GM21619 (cell line): ENCODE measurements around the gene SLC12A1.
"Not testable (repeated sequence)": the region's sequence is repeated elsewhere in the genome, so short reads cannot be mapped to it uniquely, and the experiment has no call there.

Experiments used
- ATAC-seq: cut with Tn5 transposase; IDR thresholded peaks from one replicate; pipeline ENCODE4 v1.9.1; 2021; ENCODE audit not compliant: unreplicated experiment

Gene SLC12A1

DNA sequence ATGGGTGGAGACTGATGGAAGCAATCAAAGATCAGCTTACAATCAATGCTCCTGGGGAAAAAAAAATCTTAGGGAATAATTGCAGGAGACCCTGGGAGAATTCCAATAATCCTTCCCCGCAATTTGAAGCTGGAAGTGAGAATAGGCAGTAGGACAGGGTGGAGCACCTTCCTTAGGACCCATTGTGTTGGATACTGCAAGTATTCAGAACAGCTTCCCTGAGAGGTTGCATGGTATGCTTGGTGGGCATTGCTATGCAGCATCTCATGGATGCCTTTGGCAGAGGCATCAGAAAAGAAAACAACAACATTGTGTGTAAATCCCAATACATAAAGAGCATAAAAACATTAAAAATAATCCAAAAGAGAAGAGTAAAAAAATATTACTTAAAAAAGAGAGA is 100.5 kb downstream of the SLC12A1 start:
- no peak for ATAC-seq

DNA sequence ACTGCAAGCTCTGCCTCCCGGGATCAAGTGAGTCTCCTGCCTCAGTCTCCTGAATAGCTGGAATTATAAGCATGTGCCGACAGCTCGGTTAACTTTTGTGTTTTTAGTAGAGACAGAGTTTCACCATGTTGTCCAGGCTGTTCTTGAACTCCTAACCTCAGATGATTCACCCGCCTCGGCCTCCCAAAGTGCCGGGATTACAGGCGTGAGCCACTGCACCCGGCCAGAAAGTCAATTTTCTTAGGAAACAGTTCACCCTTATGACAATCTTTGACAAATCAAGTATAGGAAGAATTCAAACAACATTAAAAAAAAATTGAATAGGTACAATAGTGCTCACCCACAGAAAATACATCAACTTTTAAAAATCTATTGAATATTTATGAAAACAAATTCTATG is 101.5 kb downstream of the SLC12A1 start:
- ATAC-seq, result no peak

DNA sequence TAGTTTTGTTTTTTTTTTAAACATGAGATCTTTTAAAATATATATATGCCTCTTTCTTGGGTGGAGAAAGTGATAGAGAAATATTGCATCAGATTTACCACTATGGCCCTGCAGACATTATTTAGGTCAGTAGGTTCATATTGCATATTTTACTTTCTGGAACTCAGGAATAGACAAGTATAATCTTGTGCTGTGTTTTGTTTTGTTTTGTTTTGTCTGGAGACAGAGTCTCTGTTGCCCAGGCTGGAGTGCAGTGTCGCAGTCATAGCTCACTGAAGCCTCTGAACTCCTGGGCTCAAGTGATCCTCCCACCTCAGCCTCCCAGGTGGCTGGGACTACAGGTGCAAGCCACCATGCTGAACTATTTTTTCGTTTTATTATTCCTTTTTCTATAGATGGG is 103.6 kb downstream of the SLC12A1 start:
- ATAC-seq, result no peak

GRCh38 chr15:48313216-48313615 is 107.1 kb downstream of the SLC12A1 start:
- ATAC-seq, result no peak

DNA sequence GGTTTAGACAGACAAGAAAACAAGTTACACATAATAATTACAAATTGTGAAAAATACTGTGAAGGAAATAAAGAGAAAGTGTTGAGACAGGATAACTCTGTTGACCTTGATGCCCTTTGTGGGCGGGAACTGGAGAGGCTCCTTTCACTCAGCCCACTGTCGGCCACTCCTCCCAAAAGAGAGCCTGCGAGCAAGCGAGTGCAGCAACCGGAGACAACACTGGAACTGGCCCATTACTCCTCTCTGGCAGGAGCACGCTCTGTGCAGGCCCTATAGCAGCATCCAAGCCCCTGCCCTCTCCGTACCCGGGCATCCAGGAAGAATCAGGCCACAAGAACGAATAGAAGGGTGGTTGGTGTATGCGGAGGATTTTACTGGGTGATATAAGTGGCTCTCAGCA is 108.9 kb downstream of the SLC12A1 start:
- ATAC-seq, result no peak

DNA sequence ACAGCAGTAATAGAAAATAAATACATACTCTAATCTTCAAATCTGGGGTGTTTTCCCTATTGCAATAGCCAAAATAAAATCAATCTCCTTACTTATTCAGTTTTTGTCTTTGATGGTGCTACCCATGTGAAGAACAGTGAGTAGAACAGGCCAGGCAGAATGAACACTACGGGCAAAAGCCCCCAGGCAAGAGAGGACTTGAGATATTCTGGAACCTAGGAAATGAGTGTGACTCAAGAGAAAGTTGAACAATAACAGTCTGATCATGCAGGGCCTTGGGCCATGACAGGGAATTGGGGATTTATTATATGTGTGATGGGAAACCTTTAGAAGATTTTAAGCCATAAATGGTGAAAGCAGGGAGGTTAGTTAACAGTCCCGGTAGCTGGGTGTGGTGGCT is 111.1 kb downstream of the SLC12A1 start:
- ATAC-seq, result no peak

- no peak for ATAC-seq
These were observed 112.0 kb downstream of the SLC12A1 start for GRCh38 chr15:48318131-48318530.

GRCh38 chr15:48323294-48323693 is 117.2 kb downstream of the SLC12A1 start:
- no peak for ATAC-seq

GRCh38 chr15:48324949-48325348 is 118.8 kb downstream of the SLC12A1 start:
- ATAC-seq, result no peak

- ATAC-seq, result no peak
These were observed 119.3 kb downstream of the SLC12A1 start for GRCh38 chr15:48325400-48325799.

GRCh38 chr15:48326180-48326579 is 120.1 kb downstream of the SLC12A1 start:
- not testable (repeated sequence) for ATAC-seq

DNA sequence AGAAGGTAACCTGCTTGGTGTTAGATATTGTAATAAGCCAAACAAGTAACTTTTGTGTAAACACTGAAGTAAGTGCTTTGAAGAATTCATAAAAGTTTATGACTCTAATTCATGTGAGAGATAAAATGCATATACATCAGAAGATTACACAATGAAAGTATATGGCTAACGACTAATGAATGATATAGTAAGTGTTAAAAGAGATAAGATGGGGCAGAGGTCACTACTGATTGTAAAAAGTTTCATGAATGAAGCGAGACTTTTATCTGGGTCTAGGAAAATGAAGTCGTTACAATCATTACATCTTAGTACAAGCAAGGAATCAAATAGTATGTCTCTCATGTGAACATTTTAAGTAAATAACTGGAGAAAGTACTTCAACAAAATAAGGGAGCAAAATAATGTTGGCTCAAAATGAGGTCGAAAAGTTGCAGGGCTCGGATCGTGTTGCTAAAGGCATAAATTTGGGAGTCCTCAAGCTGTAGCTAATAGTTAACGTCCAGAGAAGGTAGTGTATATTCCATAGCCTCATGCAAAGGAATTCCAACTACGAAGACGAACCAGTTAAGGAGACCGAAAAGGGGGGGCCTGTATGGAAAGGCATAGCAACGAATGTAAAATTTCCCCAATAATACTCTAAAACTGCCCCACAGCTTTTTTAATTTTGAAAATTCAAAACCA is 124.1 kb downstream of the SLC12A1 start:
- ATAC-seq, result no peak

DNA sequence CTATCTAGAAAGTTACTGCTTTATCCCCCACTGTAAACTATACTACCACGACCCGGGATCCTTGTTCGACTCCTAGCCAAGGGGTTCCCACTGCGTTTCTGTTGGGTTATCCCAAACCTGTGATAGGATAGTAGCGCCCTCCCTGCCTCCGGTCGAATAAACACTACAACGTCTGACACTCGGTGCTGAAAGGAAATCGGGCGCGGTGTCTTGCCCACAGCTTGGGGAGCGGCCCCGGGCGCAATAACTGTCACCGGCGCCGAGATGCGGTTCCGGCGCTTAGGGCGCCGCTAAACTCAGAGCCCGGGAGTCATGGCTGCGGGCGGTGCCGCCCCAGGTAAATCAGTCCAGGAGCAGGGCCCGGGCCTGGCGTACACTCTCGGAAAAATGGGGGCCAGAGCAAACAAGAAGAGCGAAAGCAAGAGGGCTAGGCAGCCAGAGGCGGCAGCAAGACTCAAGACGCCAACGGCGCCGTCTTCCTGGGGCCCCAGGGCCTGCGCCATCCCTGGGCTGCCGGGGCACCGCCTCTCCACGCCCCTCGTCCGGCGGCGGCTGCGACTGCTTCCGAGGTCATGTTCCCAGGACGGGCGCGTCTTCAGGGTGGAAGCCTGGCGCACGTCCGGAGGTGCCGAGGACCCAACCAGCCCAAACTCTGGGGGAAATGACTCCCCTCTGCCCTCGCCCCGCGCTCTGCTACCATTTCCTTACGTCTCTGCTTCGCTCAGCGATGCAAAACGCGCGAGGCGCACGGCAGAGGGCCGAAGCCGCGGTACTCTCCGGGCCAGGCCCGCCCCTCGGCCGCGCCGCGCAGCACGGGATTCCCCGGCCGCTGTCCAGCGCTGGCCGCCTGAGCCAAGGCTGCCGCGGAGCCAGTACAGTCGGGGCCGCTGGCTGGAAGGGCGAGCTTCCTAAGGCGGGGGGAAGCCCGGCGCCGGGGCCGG is 125.0 kb downstream of the SLC12A1 start, which contains the start of gene DUT:
Gene DUT (plus strand): TSS at position 575 of the 941 bp plus-strand sequence. CDS start 87 bp downstream, at position 662.
- peak; percentile 81 for ATAC-seq

DNA sequence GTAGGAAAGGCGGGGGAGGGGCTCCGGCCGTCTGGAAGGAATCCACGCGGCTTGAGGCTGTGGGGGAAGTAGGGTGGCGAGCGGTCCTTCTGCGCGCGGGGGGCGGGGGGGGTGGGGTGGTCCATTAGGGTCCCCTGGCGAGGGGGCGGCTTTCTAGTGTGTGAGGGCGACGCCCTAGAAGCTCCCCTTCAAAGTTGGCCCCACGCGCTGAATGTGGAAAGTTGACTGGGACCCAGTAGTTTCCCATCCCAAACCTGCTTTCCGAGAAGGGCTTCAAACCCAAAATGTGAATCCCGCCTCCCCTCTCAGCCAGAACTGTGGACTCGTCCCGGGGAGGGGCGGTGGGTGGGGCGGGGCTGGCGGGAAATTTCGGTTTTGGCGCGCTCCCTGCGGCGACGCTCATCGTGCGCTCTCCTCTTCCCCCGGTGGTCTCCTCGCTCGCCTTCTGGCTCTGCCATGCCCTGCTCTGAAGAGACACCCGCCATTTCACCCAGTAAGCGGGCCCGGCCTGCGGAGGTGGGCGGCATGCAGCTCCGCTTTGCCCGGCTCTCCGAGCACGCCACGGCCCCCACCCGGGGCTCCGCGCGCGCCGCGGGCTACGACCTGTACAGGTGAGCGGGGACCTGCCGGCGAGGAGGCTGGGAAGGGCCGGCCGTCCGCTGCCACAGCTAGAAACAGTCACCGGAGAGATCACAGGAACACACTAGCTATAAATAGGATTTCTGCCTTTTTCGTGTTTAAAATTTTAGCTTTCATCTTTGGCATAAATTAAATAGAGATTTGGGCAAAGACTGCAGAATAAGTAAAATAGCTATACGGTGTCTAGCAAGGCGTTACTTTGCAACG is 125.9 kb downstream of the SLC12A1 start:
- peak; percentile 47 for ATAC-seq

DNA sequence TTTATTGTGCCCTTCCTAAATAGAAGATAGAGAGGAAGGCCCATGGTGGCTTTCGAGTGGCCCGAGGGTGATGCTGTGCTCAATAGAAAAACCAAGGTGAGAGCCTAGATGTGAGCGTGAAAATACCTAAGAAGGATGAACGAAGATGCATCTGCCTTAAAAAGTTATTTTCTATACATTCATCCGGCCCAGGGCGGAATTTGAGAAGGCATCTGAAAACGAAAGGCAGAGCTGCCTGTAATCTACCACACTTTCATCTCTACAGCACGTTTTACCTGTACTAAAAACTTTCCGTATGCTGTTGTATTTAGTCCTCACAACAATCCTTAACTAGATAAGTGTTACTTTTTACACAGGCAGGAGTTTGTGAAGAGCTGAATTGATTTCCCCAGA is 126.5 kb downstream of the SLC12A1 start:
- no peak for ATAC-seq

DNA sequence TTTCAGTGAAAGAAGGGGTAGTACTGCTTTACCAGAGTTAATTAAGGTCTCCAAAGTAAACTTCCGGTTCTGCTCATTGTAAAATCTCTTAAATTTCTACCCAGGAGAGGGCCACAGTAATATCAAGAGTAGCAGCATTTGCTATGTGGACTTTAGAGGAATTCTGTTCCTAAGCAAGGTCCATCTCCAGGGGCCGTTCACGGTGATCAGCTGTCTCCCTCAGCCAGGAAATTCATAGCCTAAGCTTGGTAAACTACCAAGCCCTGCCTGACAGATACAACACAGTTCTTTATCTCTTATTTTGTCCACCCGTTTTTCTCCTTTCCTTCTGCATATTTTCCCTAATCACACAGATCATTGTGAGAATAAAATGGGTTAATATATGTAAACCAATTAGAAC is 127.4 kb downstream of the SLC12A1 start:
- no peak for ATAC-seq

DNA sequence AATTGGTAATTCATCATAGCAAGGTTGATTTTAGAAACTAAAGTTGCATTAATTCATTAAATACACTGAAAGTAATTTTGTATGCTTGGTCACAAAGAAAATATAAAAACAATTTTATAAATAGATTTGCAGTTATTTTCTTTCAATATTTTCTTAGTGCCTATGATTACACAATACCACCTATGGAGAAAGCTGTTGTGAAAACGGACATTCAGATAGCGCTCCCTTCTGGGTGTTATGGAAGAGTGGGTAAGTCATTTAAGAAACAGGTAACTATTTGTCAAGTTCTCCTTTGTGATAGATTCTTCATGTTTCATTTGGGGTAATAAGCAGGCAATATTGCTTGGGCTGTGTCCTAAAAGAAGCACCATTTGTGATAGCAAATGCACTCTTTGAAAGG is 128.2 kb downstream of the SLC12A1 start:
- no peak for ATAC-seq

GRCh38 chr15:48336940-48337339 is 130.8 kb downstream of the SLC12A1 start:
- ATAC-seq, result no peak

GRCh38 chr15:48337607-48338006 is 131.5 kb downstream of the SLC12A1 start:
- no peak for ATAC-seq

DNA sequence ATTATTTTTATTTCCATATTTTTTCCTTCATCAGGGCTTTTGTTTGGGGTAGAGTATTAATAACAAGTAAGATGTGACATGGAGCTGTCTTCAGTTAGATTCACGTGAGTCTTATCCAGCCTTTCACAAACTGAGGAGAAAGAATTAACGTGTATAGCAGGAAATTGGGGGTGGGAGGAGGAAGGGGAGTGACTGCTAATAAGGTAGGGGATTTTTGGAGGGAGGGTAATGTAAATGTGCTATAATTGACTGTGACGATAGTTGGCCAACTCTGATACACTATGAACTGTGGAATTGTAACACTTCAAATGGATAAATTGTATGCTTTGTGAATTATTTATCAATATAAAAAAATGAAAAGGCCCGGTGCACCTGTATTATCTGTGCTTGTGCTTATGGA is 134.0 kb downstream of the SLC12A1 start:
- no peak for ATAC-seq

GRCh38 chr15:48343865-48344264 is 137.8 kb downstream of the SLC12A1 start:
- ATAC-seq, result no peak
